Measurements from ENCODE around the gene WWOX. TPM values are rescaled to one million over a fixed set of nuclear protein-coding genes. Genes with fewer than 3 reads are reported as not detected.

The WWOX gene
- total and polyA plus RNA-seq, 2 of the 8 experiments (the other 6 are each of a cell fraction or from before 2014, with no cell fraction given): 5.4 to 16.7 TPM

DNA sequence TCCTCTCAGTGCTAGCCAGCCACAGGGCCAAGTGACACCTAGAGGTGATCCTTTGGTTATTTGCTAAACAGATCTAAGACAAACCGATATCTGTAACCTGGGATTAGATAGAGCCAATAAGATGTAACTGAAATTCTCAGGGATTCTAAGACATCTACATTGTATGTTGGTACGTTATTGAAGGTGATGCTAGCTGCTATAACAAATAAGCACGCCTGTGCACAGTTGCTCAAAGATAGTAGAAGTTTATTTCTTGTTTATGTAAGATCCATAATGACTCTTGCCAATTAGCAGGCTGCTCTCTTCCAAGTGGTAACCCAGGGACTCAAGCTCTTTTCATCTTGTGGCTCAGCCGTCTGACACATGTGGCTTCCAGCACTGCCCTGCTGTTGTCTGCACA, 370.3 kb downstream of the WWOX start (continued):
- TF ChIP-seq, protein P1, sequence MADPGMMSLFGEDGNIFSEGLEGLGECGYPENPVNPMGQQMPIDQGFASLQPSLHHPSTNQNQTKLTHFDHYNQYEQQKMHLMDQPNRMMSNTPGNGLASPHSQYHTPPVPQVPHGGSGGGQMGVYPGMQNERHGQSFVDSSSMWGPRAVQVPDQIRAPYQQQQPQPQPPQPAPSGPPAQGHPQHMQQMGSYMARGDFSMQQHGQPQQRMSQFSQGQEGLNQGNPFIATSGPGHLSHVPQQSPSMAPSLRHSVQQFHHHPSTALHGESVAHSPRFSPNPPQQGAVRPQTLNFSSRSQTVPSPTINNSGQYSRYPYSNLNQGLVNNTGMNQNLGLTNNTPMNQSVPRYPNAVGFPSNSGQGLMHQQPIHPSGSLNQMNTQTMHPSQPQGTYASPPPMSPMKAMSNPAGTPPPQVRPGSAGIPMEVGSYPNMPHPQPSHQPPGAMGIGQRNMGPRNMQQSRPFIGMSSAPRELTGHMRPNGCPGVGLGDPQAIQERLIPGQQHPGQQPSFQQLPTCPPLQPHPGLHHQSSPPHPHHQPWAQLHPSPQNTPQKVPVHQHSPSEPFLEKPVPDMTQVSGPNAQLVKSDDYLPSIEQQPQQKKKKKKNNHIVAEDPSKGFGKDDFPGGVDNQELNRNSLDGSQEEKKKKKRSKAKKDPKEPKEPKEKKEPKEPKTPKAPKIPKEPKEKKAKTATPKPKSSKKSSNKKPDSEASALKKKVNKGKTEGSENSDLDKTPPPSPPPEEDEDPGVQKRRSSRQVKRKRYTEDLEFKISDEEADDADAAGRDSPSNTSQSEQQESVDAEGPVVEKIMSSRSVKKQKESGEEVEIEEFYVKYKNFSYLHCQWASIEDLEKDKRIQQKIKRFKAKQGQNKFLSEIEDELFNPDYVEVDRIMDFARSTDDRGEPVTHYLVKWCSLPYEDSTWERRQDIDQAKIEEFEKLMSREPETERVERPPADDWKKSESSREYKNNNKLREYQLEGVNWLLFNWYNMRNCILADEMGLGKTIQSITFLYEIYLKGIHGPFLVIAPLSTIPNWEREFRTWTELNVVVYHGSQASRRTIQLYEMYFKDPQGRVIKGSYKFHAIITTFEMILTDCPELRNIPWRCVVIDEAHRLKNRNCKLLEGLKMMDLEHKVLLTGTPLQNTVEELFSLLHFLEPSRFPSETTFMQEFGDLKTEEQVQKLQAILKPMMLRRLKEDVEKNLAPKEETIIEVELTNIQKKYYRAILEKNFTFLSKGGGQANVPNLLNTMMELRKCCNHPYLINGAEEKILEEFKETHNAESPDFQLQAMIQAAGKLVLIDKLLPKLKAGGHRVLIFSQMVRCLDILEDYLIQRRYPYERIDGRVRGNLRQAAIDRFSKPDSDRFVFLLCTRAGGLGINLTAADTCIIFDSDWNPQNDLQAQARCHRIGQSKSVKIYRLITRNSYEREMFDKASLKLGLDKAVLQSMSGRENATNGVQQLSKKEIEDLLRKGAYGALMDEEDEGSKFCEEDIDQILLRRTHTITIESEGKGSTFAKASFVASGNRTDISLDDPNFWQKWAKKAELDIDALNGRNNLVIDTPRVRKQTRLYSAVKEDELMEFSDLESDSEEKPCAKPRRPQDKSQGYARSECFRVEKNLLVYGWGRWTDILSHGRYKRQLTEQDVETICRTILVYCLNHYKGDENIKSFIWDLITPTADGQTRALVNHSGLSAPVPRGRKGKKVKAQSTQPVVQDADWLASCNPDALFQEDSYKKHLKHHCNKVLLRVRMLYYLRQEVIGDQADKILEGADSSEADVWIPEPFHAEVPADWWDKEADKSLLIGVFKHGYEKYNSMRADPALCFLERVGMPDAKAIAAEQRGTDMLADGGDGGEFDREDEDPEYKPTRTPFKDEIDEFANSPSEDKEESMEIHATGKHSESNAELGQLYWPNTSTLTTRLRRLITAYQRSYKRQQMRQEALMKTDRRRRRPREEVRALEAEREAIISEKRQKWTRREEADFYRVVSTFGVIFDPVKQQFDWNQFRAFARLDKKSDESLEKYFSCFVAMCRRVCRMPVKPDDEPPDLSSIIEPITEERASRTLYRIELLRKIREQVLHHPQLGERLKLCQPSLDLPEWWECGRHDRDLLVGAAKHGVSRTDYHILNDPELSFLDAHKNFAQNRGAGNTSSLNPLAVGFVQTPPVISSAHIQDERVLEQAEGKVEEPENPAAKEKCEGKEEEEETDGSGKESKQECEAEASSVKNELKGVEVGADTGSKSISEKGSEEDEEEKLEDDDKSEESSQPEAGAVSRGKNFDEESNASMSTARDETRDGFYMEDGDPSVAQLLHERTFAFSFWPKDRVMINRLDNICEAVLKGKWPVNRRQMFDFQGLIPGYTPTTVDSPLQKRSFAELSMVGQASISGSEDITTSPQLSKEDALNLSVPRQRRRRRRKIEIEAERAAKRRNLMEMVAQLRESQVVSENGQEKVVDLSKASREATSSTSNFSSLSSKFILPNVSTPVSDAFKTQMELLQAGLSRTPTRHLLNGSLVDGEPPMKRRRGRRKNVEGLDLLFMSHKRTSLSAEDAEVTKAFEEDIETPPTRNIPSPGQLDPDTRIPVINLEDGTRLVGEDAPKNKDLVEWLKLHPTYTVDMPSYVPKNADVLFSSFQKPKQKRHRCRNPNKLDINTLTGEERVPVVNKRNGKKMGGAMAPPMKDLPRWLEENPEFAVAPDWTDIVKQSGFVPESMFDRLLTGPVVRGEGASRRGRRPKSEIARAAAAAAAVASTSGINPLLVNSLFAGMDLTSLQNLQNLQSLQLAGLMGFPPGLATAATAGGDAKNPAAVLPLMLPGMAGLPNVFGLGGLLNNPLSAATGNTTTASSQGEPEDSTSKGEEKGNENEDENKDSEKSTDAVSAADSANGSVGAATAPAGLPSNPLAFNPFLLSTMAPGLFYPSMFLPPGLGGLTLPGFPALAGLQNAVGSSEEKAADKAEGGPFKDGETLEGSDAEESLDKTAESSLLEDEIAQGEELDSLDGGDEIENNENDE (IDR thresholded peaks at IDR 0.05; ENCODE audit: insufficient replicate concordance, low read length): no peak
- TF ChIP-seq SRF (IDR thresholded peaks at IDR 0.05; ENCODE audit: low read depth, low read length) (no peak), RNF2 (IDR thresholded peaks at IDR 0.05; ENCODE audit: borderline replicate concordance, low read depth, low read length, missing control alignments, poor library complexity, severe bottlenecking) (no peak), KDM4A (IDR thresholded peaks at IDR 0.05; ENCODE audit: low read depth, low read length, severe bottlenecking) (no peak)
- TF ChIP-seq, protein P2, sequence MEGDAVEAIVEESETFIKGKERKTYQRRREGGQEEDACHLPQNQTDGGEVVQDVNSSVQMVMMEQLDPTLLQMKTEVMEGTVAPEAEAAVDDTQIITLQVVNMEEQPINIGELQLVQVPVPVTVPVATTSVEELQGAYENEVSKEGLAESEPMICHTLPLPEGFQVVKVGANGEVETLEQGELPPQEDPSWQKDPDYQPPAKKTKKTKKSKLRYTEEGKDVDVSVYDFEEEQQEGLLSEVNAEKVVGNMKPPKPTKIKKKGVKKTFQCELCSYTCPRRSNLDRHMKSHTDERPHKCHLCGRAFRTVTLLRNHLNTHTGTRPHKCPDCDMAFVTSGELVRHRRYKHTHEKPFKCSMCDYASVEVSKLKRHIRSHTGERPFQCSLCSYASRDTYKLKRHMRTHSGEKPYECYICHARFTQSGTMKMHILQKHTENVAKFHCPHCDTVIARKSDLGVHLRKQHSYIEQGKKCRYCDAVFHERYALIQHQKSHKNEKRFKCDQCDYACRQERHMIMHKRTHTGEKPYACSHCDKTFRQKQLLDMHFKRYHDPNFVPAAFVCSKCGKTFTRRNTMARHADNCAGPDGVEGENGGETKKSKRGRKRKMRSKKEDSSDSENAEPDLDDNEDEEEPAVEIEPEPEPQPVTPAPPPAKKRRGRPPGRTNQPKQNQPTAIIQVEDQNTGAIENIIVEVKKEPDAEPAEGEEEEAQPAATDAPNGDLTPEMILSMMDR (IDR thresholded peaks at IDR 0.05; ENCODE audit: control extremely low read depth in 1 of 3, insufficient read depth in 1 of 3, low read depth in 1 of 3, low read length in 3 of 3): no peak

Data from H1 (cell line).